GM18519 (cell line): ENCODE data around the gene ALX1.
A peak's percentile ranks its signal among the peaks of the same experiment; 100 is the strongest.
"Not testable (repeated sequence)": the region's sequence is repeated elsewhere in the genome, so short reads cannot be mapped to it uniquely, and the experiment has no call there.

ENCODE experiments used
- ATAC-seq: cut with Tn5 transposase; IDR thresholded peaks from one replicate; pipeline ENCODE4 v1.9.1; 2021; ENCODE audit warnings: mild to moderate bottlenecking, moderate library complexity; ENCODE audit not compliant: unreplicated experiment, low FRiP score

The ALX1 gene

DNA sequence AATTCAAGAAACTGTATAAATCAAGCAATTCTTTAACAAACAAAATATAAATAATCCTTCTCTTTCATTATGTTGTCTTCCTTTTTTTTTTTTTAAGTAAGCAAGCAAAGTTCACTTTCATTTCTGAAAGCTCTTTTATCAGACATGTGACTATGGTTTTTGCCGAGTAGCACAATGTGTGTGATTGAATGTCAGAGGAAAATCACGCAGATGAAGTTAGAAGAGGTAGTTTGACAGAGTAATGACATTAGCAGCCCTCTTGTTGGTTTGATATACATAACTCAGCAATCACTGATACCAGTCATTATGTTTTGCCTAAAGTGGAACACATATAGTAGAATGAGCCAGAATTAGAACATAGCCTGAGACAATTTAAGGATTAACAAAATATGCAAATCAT is 19.0 kb downstream of the ALX1 start:
- ATAC-seq = no peak

DNA sequence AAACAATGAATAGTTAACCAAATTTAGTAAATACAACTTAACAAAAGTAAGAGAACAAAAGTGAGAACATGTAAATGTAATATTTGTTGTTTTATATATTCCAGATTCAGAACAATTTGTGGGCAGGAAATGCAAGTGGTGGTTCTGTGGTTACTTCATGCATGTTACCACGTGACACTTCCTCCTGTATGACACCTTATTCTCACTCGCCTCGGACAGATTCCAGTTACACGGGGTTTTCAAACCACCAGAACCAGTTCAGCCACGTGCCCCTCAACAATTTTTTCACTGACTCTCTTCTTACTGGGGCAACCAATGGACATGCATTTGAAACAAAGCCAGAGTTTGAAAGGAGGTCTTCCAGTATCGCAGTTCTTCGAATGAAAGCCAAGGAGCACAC is 21.0 kb downstream of the ALX1 start:
- peak; percentile 61 for ATAC-seq

DNA sequence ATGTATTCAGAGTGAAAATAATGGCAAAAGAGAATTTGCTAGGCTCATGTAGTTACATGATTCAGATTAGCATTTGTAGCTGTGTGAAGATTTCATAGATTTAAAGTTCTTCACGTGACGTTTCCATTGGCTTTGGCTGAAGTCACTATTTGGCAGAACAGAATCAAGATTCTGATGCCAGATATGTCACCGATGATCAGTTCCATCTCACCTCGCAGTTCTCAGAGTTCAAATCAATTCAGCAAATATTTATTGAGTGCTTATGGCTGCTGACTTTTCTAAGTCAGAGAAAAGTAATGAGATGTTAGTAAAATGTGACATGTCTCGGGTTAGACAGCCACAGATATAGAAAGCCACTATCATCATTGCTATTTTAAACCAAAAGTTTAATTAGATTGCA is 28.4 kb downstream of the ALX1 start:
- ATAC-seq = no peak

DNA sequence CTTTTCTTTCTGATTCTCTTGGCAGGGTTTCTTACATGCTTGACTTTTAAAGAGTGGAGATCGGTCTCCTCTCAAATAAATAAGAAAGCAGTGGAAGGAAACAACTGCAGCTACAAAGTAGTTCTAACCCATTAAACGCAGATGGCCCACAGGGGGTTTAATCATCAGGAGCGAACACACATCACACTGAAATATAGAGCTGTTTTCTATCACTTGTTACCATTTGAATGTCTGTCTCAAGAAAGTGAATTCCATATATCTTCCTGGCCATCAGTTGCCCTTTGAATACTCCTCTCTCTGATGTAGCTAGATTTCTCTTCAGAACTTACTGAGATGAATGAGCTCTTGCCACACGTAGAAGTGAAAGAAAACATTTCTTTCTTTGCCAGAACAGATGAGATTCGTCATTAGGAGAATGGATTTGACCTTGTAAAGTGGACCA is 29.1 kb downstream of the ALX1 start:
- no peak for ATAC-seq

DNA sequence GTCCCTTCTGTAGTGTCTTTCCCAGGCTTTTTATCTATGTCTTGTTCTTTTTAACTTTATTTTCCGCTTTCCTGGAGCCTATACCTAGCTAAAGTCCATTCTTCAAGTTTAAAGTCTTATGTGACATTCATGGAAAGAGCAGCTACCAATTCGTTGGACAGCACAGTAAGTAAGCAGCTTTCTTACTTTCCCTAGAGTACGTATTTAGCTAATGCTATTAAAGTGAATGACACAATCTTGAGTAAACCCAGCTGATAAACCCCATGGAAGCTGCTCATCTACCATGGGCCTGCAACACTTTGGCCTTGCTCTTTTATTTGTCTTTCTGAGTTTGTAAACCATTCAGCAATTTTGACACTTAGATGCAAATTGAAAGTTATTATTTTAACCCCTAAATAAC is 30.0 kb downstream of the ALX1 start:
- ATAC-seq = no peak

DNA sequence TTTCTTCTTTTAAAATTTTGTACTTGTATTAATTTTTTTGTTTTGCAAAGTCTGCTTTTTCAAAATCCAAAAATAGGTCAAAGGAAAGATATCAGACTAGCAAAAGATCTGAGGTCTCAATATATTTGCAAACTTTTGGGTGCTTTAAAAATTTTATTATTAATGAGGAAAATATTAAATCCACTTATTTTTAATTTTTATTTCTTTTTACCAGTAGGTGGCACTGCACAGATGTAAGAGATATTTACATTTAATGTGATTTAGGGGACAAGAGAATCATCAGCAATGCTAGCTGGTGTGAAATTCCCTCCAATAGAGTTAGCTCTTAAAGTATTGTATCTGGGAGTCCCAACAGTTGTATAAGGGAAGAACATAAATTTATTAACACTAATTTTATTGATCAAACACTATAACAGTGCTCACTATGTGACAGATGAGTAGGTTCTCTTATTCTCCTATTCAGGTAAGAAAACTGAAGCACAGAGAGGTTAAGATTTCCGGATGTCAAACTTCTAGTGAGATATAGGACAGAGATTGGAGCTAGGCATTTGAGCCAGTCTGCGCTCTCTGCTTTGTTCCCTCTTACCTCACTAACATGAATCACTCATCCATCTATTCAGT is 30.5 kb downstream of the ALX1 start:
- ATAC-seq = no peak

DNA sequence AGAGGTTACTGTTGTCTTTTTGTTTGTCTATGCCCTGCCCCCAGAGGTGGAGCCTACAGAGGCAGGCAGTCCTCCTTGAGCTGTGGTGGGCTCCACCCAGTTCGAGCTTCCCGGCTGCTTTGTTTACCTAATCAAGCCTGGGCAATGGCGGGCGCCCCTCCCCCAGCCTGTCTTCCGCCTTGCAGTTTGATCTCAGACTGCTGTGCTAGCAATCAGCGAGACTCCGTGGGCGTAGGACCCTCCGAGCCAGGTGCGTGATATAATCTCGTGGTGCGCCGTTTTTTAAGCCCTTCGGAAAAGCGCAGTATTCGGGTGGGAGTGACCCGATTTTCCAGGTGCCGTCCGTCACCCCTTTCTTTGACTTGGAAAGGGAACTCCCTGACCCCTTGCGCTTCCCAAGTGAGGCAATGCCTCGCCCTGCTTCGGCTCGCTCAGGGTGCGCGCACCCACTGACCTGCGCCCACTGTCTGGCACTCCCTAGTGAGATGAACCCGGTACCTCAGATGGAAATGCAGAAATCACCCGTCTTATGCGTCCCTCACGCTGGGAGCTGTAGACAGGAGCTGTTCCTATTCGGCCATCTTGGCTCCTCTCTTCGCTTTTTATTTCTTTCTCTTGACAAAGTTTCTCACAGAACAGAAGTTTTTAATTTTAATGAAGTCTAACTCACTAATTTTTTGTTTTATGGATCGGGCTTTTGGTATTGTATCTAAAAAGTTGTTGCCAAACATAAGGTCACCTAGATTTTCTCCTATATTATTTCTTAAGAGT is 38.0 kb downstream of the ALX1 start:
- not testable (repeated sequence) for ATAC-seq

DNA sequence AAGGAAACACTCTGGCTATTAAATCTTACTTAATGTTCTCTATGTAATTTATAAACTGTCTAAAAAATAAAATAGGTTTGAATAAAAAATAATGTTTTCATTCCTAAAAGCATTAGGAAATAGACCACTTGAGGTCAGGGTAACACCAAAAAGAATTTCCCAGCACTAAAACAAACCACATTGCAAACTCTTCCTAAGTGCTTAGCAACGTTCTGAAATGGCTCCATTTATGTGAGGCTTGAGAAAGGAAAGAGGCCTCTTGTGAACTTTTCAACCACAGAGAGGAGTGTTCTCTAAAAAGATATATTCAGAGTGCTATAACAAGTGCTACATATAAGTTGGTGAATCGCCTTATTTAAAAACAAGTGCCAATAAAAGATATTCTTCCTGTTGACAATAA is 42.7 kb downstream of the ALX1 start:
- no peak for ATAC-seq

DNA sequence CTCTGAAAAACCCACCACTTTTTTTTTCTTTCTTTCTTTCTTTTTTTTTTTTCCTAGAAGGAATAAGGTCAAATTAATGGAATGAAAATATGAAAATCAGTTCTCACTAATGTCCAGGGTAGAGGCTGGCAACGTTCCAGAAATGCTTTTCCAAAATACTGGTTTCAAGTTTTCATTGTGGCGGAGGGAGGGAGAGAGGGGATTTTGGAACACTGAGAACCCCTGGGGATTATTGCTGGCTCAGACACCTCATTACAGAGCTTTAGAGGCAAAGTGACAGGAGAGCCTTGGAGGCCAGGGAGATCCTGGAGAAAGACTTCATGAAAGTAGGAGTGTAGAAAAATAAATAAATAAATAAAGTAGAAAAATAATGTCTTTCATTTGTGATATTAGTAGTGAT is 45.4 kb downstream of the ALX1 start:
- ATAC-seq = no peak

DNA sequence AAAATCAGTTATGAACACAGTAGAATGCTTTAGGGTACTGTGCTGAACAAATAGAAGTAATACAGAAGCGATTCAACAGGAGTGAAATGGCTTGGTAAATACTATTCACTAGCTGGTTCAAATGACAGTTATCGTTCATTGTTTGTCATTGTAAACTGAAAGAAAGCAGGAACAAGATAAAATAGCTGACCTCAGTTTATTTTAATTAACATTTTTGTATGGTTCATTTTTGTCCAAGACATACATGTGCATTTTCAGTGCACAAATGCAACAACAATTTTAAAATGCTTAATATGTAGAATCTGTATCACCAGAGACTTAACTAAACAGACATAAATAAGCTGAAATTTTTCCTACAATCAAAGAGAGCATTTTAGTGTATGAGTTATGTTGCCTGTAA is 49.9 kb downstream of the ALX1 start:
- no peak for ATAC-seq

DNA sequence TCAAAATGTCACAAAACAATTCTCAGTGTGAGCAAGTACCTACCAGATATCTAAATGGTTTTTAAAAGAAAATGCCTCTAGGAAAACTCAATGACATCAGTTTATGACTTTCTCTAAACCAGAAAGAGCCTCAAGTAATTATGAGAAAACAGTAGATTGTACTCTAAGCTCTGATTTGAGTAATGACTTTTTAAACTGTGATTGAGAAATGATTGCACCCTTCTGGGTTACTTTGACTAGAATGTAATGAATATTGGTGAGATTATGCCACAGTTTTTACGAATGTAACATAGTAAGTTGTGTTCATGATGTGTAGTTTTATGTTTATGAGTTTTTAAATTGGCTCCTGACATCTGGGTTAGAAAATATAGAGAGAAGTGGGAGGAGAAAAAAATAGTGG is 68.8 kb downstream of the ALX1 start:
- no peak for ATAC-seq

DNA sequence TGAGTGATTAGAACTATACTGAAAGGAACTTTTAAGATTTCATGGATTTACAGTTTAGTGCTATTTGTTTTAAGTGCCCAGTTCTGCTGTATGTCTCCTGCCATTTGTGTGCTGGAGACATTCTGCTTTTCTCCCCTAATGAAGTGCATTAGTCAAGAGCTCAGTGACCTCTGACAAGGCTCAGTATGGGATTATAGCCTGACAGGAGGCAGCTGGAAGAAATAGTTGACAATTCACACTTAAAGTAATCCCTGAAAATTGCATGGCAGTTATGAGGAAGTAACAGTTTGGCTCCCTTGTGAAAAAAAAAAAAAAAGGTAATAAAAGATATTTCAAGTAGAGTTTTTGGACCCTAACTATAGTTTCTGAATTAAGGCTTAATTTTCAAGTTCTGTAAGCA is 70.3 kb downstream of the ALX1 start:
- ATAC-seq = no peak
